ENCODE results near the gene SNORC. TPM values are rescaled to one million over a fixed set of nuclear protein-coding genes. Genes with fewer than 3 reads are reported as not detected.

The SNORC gene
- total RNA-seq, 2 experiments from 2014 or later, result 0.13 to 1.4 TPM

DNA sequence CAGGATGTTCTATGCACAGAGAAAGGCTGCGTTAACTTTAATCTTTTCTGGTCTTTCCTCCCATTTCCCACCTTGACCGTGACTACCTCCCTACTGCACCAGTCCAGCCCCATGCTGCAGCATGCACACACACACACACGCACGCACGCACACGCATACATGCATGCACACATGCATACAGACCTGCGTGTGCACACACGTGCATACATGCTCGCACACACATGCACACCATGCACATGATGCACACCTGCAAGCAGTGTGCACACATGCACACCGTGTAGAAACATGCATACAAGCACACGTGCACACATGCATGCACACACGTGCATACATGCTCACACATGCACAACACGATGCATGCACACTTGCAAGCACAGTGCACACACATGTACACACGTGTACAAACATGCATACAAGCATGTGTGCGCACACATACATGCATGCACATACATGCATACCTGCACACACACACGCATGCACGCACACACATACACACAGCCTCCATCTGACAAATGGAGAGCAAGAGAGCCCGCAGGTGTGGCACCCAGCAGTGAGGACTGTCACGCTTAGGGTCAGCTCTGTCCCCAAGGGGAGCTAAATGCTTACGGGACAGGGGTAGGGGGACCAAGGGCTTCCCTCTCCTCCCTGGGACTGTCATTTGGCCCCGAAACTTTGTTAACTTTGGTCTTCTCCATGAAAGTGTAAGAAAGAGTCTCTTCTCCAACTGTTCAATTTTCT is 18.2 kb downstream of the SNORC start:
- Histone ChIP-seq H3K9me3 (ENCODE audit: low read length) (no peaks in the 10 kb centered on the region), H3K4me2 (ENCODE audit: low read length) (no peak overlapping the region), H3K27ac (ENCODE audit: low read depth, low read length, poor library complexity, severe bottlenecking) (no peak overlapping the region), H2AFZ (ENCODE audit: low read length) (no peak overlapping the region), H3K9me2 (ENCODE audit: insufficient read depth, low read length) (no peaks in the 10 kb centered on the region), H3K4me1 (ENCODE audit: insufficient read depth, low read length, poor library complexity, severe bottlenecking) (no peaks in the 10 kb centered on the region), H3K79me2 (ENCODE audit: insufficient read depth, low read depth, low read length) (no peaks in the 10 kb centered on the region), H3K36me3 (ENCODE audit: insufficient read depth, low read length) (no peaks in the 10 kb centered on the region), H4K20me1 (ENCODE audit: insufficient read depth, low read length) (no peaks in the 10 kb centered on the region), H3K4me3 (ENCODE audit: low read depth, low read length, poor library complexity, severe bottlenecking) (no peak overlapping the region)
- no peak for TF ChIP-seq EZH2phosphoT487 (IDR thresholded peaks at IDR 0.05; ENCODE audit: borderline replicate concordance, low read depth, low read length)
- TF ChIP-seq, protein P1, sequence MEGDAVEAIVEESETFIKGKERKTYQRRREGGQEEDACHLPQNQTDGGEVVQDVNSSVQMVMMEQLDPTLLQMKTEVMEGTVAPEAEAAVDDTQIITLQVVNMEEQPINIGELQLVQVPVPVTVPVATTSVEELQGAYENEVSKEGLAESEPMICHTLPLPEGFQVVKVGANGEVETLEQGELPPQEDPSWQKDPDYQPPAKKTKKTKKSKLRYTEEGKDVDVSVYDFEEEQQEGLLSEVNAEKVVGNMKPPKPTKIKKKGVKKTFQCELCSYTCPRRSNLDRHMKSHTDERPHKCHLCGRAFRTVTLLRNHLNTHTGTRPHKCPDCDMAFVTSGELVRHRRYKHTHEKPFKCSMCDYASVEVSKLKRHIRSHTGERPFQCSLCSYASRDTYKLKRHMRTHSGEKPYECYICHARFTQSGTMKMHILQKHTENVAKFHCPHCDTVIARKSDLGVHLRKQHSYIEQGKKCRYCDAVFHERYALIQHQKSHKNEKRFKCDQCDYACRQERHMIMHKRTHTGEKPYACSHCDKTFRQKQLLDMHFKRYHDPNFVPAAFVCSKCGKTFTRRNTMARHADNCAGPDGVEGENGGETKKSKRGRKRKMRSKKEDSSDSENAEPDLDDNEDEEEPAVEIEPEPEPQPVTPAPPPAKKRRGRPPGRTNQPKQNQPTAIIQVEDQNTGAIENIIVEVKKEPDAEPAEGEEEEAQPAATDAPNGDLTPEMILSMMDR (conservative IDR thresholded peaks at IDR 0.05; ENCODE audit: low read length), result no peak
- intact Hi-C loops (cut with micrococcal nuclease; ENCODE audit: unreplicated experiment), result no loop called here
- ChIA-PET POLR2A (no interaction called here), CTCF (ENCODE audit: unreplicated experiment) (no interaction called here)
- BruUV-seq (replicated peaks), result no TSS peak
- DNase-seq (ENCODE audit: low spot score), result no peak

DNA sequence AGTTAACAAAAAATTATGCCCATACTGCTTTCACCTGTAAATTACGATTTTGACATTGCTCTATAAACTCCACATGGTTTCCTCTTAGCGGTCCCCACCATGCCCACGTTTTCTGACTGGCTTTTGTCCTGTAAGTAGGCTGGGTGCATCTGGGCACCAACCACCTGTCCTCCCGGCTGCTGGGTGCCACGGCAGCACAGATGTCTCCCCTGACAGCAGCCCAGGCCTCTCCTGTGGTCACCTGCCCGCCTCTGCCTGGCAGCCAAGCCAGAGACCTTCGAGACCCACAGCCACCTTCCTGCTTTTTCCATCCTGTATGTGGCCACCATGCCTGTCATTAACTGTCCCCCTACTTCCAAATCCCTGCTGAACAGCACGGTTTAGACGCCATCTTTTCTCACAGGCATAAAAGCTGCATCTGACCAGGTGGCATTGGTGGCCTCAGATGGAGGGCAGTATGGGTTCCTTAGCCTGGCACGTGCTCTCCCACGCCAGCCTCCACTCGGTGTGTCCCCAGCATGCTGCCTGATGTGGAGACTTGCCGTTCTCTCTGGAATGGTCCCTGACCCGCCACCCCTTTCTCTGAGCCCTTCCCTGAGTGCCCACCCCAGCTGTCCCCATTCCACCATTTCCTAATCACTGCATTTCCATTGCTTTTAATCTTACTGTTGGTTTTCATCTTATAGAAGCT is 18.9 kb downstream of the SNORC start:
- CTCF ChIA-PET (ENCODE audit: unreplicated experiment), result no interaction called here
- Histone ChIP-seq H4K20me1 (ENCODE audit: insufficient read depth, low read length) (no peaks in the 10 kb centered on the region), H3K36me3 (ENCODE audit: insufficient read depth, low read length) (no peaks in the 10 kb centered on the region), H3K4me2 (ENCODE audit: low read length) (no peak overlapping the region), H3K9me3 (ENCODE audit: low read length) (no peaks in the 10 kb centered on the region), H3K9me2 (ENCODE audit: insufficient read depth, low read length) (no peaks in the 10 kb centered on the region), H2AFZ (ENCODE audit: low read length) (no peak overlapping the region), H3K4me3 (ENCODE audit: low read depth, low read length, poor library complexity, severe bottlenecking) (no peak overlapping the region), H3K79me2 (ENCODE audit: insufficient read depth, low read depth, low read length) (no peaks in the 10 kb centered on the region), H3K27ac (ENCODE audit: low read depth, low read length, poor library complexity, severe bottlenecking) (no peak overlapping the region), H3K4me1 (ENCODE audit: insufficient read depth, low read length, poor library complexity, severe bottlenecking) (no peaks in the 10 kb centered on the region)
- BruUV-seq (replicated peaks), result no TSS peak
- POLR2A ChIA-PET, result no interaction called here
- no peak for TF ChIP-seq EZH2phosphoT487 (IDR thresholded peaks at IDR 0.05; ENCODE audit: borderline replicate concordance, low read depth, low read length)
- DNase-seq (ENCODE audit: low spot score), result no peak
- intact Hi-C loops (cut with micrococcal nuclease; ENCODE audit: unreplicated experiment), result no loop called here

DNA sequence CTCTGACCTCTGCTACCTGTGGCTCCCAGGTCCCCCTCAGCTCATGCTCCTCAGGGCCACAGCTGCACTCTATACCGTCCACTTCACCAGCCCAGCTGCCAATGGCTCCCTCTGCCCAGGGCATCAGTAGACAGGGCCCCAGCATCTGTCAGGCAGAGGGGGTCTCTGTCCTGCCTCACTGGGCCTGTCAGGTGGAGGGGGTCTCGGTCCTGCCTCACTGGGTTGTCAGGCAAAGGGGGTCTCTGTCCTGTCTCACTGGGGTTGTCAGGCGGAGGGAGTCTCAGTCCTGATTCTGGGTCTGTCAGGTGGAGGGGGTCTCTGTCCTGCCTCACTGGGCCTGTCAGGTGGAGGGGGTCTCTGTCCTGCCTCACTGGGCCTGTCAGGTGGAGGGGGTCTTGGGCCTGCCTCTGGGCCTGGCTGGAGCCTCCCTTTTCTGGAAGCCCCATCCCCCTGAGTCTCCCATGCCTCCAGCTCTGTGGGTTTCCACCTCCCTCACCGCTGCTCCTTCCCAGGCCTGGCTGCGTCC is 19.9 kb downstream of the SNORC start:
- no peak for DNase-seq (ENCODE audit: low spot score)
- Histone ChIP-seq H3K9me3 (ENCODE audit: low read length) (no peaks in the 10 kb centered on the region), H4K20me1 (ENCODE audit: insufficient read depth, low read length) (no peaks in the 10 kb centered on the region), H3K79me2 (ENCODE audit: insufficient read depth, low read depth, low read length) (no peaks in the 10 kb centered on the region), H3K4me1 (ENCODE audit: insufficient read depth, low read length, poor library complexity, severe bottlenecking) (no peaks in the 10 kb centered on the region), H3K9me2 (ENCODE audit: insufficient read depth, low read length) (no peaks in the 10 kb centered on the region), H3K4me2 (ENCODE audit: low read length) (no peak overlapping the region), H3K36me3 (ENCODE audit: insufficient read depth, low read length) (no peaks in the 10 kb centered on the region), H3K27ac (ENCODE audit: low read depth, low read length, poor library complexity, severe bottlenecking) (no peak overlapping the region), H3K4me3 (ENCODE audit: low read depth, low read length, poor library complexity, severe bottlenecking) (no peak overlapping the region), H2AFZ (ENCODE audit: low read length) (no peak overlapping the region)
- CTCF ChIA-PET (ENCODE audit: unreplicated experiment), result no interaction called here
- TF ChIP-seq, protein P1 (conservative IDR thresholded peaks at IDR 0.05; ENCODE audit: low read length), result no peak
- TF ChIP-seq EZH2phosphoT487 (IDR thresholded peaks at IDR 0.05; ENCODE audit: borderline replicate concordance, low read depth, low read length), result no peak
- no TSS peak for BruUV-seq (replicated peaks)
- intact Hi-C loops (cut with micrococcal nuclease; ENCODE audit: unreplicated experiment), result no loop called here
- POLR2A ChIA-PET, result no interaction called here

Data from OCI-LY7 (cell line).